ENCODE data around the gene RAB19.

- no peak for TF ChIP-seq ETV6 (CRISPR knock-in tag; conservative IDR thresholded peaks at IDR 0.05)
- TF ChIP-seq POLR2A (IDR thresholded peaks at IDR 0.05; ENCODE audit: insufficient read depth in 1 of 2, low read depth in 2 of 2, low read length in 2 of 2), result no peak
- no peak for TF ChIP-seq ZNF276 (CRISPR knock-in tag; IDR thresholded peaks at IDR 0.05; ENCODE audit: low read depth)
- no peak for TF ChIP-seq ZNF530 (CRISPR knock-in tag; IDR thresholded peaks at IDR 0.05; ENCODE audit: low read depth)
- no peak for TF ChIP-seq FOXA1 (IDR thresholded peaks at IDR 0.05)
- no peak for TF ChIP-seq FOXA1 (CRISPR knock-in tag; IDR thresholded peaks at IDR 0.05)
- TF ChIP-seq, protein P1, sequence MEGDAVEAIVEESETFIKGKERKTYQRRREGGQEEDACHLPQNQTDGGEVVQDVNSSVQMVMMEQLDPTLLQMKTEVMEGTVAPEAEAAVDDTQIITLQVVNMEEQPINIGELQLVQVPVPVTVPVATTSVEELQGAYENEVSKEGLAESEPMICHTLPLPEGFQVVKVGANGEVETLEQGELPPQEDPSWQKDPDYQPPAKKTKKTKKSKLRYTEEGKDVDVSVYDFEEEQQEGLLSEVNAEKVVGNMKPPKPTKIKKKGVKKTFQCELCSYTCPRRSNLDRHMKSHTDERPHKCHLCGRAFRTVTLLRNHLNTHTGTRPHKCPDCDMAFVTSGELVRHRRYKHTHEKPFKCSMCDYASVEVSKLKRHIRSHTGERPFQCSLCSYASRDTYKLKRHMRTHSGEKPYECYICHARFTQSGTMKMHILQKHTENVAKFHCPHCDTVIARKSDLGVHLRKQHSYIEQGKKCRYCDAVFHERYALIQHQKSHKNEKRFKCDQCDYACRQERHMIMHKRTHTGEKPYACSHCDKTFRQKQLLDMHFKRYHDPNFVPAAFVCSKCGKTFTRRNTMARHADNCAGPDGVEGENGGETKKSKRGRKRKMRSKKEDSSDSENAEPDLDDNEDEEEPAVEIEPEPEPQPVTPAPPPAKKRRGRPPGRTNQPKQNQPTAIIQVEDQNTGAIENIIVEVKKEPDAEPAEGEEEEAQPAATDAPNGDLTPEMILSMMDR (CRISPR knock-in tag; IDR thresholded peaks at IDR 0.05), result no peak
- no peak for TF ChIP-seq RFX5 (IDR thresholded peaks at IDR 0.05; ENCODE audit: low read depth, low read length)
- no peak for TF ChIP-seq ZBTB7A (CRISPR knock-in tag; IDR thresholded peaks at IDR 0.05)
- no peak for TF ChIP-seq ZNF34 (CRISPR knock-in tag; IDR thresholded peaks at IDR 0.05; ENCODE audit: borderline replicate concordance)
- TF ChIP-seq NPAS2 (CRISPR knock-in tag; IDR thresholded peaks at IDR 0.05; ENCODE audit: borderline replicate concordance), result no peak
Measured at GRCh38 chr7:140440593-140440992, 36.7 kb downstream of the RAB19 start.

Measured in HepG2 (cell line).